NT2/D1 (cell line): ENCODE measurements around the gene FCER2.

ENCODE experiments used
- SUZ12 ChIP-seq: IDR thresholded peaks from 2 replicates; pipeline ENCODE4 v1.6.1; 2011; ENCODE audit not compliant: insufficient read length, insufficient read depth; ENCODE audit errors: extremely low read depth
- YY1 ChIP-seq: IDR thresholded peaks from 2 replicates; pipeline ENCODE4 v1.6.1; 2011; ENCODE audit not compliant: insufficient read length, insufficient read depth
- ZNF274 ChIP-seq: IDR thresholded peaks from 2 replicates; pipeline ENCODE4 v1.6.1; 2011; ENCODE audit warnings: mild to moderate bottlenecking, low read depth, low read length

- no peak for TF ChIP-seq ZNF274
- no peak for TF ChIP-seq YY1
- no peak for TF ChIP-seq SUZ12
Measured at GRCh38 chr19:7733376-7733775, 31.4 kb upstream of the FCER2 start.
